ENCODE data around the gene KNSTRN. TPM values are rescaled to one million over a fixed set of nuclear protein-coding genes. Genes with fewer than 3 reads are reported as not detected.

Gene KNSTRN
- total and polyA plus RNA-seq, 2 of the 13 experiments (the other 11 are each of a cell fraction or from before 2014, with no cell fraction given): 20.3 to 62.3 TPM

- TF ChIP-seq IRF9 (CRISPR knock-in tag; IDR thresholded peaks at IDR 0.05; ENCODE audit: borderline replicate concordance) (no peak), PHF21A (CRISPR knock-in tag; IDR thresholded peaks at IDR 0.05) (no peak), BCL6 (CRISPR knock-in tag; IDR thresholded peaks at IDR 0.05) (no peak), GMEB1 (CRISPR knock-in tag; IDR thresholded peaks at IDR 0.05; ENCODE audit: borderline replicate concordance) (peak; percentile 45; the same call in 1 of the 2 replicates), CREBL2 (CRISPR knock-in tag; IDR thresholded peaks at IDR 0.05; ENCODE audit: borderline replicate concordance) (no peak), BATF2 (CRISPR knock-in tag; IDR thresholded peaks at IDR 0.05) (no peak), ZNF839 (CRISPR knock-in tag; IDR thresholded peaks at IDR 0.05; ENCODE audit: borderline replicate concordance) (0 out of 2 replicates have a peak, but pooled peaks have one; percentile 41), HCFC1 (IDR thresholded peaks at IDR 0.05; ENCODE audit: low read depth, low read length) (peak; percentile 84), ATF4 (CRISPR knock-in tag; IDR thresholded peaks at IDR 0.05) (peak in 1 of 2 experiments; percentile 88; a peak in 2 of 4 replicates), TAF15 (IDR thresholded peaks at IDR 0.05; ENCODE audit: low read depth, low read length, poor library complexity, severe bottlenecking) (no peak), FOSL1 (CRISPR knock-in tag; IDR thresholded peaks at IDR 0.05; ENCODE audit: borderline replicate concordance) (no peak), ZNF264 (CRISPR knock-in tag; IDR thresholded peaks at IDR 0.05) (0 out of 2 replicates have a peak, but pooled peaks have one; percentile 24), SUZ12 (IDR thresholded peaks at IDR 0.05; ENCODE audit: low read depth, low read length) (no peak)
Measured at GRCh38 chr15:40382580-40383456, at the start of gene KNSTRN (continued).
